Fibroblast of mammary gland (primary cell): Measurements from ENCODE around the gene SRRM5.

Experiments
- DNase-seq: peaks from one replicate; pipeline ENCODE4 v3.0.0-alpha.2; 2010; ENCODE audit warnings: low read depth
- H3K4me3 ChIP-seq: 2 replicates; pipeline ENCODE4 v1.5.1; 2011; ENCODE audit warnings: low read depth, mild to moderate bottlenecking, low read length, moderate library complexity; ENCODE audit not compliant: control insufficient read depth
- CTCF ChIP-seq: conservative IDR thresholded peaks from 2 replicates; pipeline ENCODE4 v1.5.1; 2011; ENCODE audit warnings: low read depth, low read length, inconsistent platforms; ENCODE audit not compliant: control insufficient read depth, insufficient read depth

SRRM5 gene

GRCh38 chr19:43638214-43638994 lies 26.5 kb downstream of the SRRM5 start:
- no peak overlapping the region for H3K4me3 ChIP-seq
- no peak for DNase-seq
- TF ChIP-seq CTCF, result no peak

- TF ChIP-seq CTCF, result no peak
- H3K4me3 ChIP-seq, result no peak overlapping the region
- DNase-seq, result no peak
Observed at GRCh38 chr19:43638995-43639518, 27.2 kb downstream of the SRRM5 start.

GRCh38 chr19:43639519-43640423 lies 27.9 kb downstream of the SRRM5 start, which contains the start of gene CADM4:
Gene CADM4, minus strand, starts transcription at chr19:43639850. Its CDS starts 60 bp downstream, at chr19:43639790.
- no peak for DNase-seq
- H3K4me3 ChIP-seq, result peak within 1 kb of the TSS; percentile 39
- no peak for TF ChIP-seq CTCF

GRCh38 chr19:43640424-43640757 lies 28.5 kb downstream of the SRRM5 start:
- no peak for TF ChIP-seq CTCF
- DNase-seq, result no peak
- H3K4me3 ChIP-seq, result no peak overlapping the region

GRCh38 chr19:43641333-43641732 lies 29.4 kb downstream of the SRRM5 start:
- no peak for TF ChIP-seq CTCF
- no peak for DNase-seq
- no peak overlapping the region for H3K4me3 ChIP-seq

GRCh38 chr19:43642531-43642930 lies 30.6 kb downstream of the SRRM5 start:
- DNase-seq, result no peak
- no peak for TF ChIP-seq CTCF
- H3K4me3 ChIP-seq, result no peak overlapping the region
